ENCODE results near the gene LCP2.

Gene LCP2

DNA sequence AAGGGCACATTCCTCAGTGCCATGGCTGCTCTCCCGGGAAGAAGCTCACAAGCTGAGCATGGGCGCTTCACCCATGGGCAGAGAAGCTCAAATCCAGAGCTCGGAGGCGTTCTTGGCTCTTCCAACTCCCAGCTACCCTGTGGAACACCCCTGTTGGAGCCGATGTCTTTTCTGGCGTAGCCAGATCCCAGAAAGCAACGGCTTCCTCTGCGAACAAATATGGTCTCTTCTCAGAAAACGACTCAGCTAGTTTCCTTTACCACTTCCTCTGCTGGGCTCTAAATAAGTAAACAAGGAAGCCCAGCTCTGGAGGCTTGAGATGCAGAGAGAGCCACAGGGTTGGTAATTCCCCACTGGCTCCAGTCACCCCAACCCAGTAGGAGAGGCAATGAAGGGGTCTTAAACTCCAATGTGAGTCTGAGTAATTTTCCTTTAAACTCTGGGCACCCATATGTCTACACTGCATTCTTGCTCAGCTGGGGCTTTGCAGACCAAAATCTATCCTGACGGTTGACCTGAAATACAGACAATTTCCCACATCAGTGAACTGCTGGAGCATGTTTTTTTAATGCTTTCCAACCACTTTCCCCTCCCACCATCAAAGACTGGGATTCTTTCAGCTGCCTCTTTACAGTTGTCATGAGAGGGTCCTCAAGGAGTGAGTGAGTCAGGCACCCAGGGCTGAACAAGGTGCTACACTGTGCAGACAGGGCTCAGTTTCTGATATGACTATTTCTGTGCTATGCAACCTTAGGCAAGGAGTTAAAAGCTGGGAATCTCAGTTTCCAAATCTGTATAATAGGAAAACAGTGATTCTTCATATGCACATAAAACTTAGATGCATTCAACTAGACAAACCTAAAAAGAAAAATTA, at the start of gene LCP2:
TSS of gene LCP2 (minus strand) at position 189 of the 874 bp plus-strand sequence. CDS start at position 23, 166 bp downstream.
- DNase-seq: peak in 2 of 14 donors; percentile 28 to 30

DNA sequence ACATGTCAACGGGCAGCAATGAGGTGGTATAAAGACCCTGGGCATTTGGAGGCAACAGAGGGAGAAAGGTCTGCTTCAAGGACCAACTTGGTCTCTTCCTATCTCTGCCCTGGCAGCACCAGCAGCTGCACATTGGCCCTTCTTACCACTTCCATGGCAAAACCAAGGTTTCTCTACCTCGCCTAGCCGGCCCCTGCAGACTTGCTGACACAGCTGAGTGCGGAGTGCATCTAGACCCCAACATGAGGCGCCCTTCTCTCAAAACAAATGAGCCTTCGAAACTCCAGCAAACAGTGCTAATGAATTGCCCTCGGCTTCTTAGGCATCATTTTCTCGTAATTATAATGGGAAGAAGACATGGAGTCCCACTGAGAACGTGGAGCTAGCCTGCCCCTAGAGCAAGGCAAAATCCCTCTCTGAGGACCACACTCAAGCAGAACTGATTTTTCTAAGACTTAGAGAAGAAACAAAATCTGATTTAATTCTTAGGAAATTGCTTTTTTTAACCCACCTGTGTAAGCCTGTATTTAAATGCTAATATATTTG, 49.5 kb upstream of the LCP2 start:
- no peak for DNase-seq

DNA sequence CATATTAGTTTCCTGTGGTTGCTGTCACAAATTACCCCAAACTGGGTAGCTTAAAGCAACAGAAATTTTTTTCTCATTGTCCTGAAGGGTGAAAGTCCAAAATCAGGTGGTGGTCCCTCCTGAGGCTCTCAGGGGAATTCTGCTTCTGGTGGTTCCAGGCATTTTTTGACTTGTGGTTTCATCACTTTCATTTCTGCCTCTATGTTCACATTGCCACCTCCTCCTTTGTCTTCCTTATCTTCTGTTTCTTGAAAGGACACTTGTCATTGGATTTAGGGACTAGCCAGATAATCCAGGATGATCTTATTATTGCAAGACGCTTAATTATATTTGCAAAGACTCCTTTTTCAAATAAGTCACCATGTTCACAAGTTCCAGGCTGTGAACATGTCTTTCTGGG, 48.4 kb upstream of the LCP2 start:
- DNase-seq: no peak

DNA sequence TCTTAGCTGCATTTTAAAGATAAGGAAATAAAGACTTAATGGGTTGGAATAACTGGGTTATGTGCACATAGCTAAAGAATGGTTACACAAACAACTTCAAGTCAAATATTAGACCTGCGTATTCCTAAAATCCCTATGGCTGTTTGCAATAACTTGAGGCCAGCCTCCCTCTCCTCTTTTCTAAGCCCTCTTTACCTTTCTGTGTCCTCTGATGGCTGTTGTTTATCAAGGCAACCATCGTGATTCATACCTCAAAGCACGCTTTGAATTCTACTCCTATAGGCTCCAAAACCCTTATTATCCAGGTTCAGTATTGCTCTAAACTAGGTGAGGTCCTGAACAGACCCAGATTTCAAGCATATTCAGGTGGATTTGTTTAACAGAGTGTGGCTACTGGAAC, 45.6 kb upstream of the LCP2 start:
- no peak for DNase-seq

DNA sequence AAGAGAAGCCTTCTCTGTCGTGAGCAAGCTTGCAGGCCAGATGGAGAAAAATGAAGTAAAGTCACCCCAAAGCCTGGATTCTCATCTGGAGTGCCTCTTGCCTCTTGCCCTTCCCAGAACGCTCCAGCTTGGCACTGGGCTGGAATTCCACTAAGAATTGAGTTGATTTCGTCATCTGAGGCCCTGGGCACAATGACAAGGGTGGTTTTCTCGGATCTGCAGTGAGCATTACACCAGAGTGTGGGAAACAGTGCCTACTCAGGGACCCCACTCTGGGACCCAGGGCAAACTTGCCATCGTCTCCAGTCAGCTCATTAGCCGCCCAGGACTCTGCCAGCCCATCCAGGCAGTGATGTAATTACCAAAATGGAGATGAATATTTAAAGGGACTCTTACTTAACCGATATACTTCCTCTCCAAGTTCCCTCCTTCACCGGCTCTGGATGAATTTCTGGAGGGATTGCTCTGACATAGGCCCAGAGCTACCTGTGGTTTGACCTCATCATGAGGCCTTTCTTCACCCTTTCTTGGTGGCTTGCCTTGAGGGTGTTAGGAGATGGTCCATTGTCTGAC, 44.7 kb upstream of the LCP2 start:
- DNase-seq: peak in 1 of 14 donors; percentile 23

DNA sequence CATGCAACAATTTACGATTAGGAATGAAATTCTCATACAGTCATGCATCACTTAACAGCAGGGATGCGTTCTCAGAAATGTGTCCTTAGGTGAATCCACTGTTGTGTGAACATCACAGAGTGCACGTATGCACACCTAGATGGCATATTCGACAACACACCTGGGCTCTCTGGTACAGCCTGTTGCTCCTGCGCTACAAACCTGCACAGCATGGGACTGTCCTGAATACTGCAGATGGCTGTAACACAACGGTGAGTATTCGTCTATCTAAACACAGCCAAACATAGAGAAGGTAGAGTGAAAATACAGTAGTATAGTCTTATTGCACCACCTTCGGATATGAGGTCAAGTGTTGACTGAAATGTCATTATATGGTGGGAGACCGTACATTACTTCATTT, 44.0 kb upstream of the LCP2 start:
- DNase-seq: no peak

DNA sequence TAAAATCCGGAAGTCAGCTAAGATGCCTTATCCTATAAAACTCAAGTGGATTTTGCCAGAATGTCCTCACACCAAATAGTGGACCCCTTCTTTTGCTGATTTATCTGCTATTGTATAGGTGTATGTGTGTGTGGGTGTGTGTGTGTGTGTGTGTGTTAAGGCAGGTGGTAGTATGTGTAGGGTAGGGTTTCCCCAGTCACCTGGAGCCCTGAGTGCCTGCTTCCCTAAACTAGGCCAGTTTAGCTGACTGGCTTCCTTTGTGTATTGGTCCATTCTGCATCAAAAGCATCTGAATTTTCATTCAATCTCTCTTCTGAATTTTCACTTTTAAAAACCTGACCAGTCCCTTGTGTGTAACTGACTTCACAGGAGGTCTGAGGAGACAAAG, 42.2 kb upstream of the LCP2 start:
- DNase-seq: no peak

DNA sequence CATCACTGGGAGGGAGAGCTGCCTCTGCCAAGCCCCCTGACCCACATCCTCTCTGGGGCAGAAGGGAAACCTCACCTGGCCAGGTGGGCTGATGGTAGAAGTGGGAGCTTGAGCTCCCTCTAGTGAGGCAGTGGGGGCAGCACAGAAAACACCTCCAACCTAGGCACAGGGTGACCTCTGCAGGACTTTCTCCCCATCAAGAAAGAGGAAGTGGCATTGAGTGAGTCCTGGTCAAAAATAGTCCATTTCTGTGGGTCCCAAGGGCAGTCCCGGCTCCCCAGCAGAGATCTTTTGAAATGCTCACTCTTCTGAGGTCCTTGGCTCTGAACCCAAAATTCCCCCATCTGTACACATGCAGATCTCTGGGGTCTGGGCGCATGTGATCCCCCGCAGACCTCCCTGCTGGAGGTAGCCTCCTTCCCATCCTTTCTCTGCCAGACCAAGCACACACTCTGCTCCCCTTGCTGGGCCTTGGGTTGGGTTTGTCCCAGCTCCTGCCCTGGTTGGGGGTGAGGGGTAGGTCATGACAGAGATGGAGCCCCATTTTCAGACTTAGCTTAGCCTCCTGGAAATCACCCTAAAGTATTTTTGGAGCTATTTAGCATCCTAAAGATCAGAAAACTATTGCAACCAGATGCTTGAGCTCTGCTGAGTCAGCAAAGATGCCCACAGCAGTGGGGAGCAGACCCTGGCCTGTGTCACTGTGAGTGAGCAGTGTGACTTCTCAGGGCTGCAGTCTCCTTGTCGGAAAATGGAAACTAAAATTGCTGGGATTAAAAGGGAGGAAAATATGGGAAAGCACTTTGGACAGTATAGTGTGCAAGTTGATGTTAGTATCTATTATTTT, 41.6 kb upstream of the LCP2 start:
- no peak for DNase-seq

DNA sequence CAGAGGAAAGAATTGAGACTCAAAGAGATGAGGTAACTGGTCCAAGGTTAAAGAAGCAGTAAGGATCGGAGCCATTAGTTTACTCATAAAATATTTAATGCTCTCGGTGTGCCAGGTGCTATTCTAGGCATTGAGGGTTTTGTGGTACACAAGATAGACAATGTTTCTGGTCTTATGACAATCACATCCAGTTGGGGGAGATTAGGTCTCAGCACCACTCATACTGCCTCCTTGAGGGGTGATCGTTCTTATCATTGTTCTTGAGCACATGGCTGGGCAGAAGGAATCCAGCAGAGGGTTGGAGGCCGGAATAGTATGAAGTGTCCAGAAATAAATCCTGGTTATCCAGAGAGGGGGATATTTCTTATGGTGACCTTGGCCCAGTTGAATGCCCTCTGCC, 40.7 kb upstream of the LCP2 start:
- DNase-seq: no peak

DNA sequence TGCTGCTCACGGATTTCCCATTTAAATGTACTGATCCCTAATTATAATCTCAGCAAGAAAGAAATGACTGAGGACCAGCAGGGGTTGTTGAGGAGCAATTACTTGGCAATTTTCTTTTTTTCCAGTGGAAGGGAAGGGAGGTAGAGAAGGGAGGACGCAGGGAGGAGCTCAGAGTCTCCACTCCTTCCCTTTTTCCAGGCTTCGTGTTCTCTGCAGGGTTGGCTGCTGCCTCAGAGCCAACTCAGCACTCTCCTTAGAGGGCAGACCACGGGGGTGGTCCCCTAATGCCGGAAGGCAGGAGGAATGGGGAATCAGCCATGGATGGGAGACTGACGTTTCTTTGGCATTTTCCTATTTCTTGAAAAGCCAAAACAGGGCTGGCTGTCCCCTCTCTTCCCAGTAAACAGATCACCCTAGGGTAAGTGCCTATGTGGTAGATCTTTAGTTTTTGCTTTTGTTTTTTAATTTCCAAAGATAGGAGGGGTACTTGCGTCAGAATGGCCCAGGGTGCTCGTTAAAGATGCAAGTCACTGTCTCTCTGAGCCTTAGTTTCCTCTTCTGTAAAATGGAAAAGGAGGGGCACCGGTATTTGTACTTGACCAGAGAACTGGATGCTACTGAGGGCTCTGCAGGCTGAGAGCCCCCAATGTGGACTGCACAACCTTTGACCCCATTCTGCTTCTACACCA, 39.6 kb upstream of the LCP2 start:
- DNase-seq: no peak

DNA sequence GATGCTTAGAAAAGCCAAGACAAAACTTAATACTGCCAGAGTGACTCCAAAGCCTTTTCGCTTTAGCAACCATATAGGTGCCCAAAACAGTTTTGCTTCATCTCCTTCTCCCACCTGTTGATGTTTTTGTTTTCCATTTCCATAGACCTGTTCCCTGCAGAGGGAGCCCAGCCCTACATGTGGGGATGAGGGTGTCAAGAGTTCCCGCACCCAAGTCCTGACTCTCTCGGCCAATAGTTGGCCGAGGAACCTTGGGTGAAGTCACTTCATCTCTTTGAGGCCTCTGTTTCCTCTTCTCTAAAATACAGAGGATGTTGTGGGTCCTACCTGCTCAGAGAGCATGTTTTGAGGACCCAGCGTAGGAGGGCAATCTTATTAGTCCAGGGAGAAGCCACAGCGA, 38.5 kb upstream of the LCP2 start:
- no peak for DNase-seq

DNA sequence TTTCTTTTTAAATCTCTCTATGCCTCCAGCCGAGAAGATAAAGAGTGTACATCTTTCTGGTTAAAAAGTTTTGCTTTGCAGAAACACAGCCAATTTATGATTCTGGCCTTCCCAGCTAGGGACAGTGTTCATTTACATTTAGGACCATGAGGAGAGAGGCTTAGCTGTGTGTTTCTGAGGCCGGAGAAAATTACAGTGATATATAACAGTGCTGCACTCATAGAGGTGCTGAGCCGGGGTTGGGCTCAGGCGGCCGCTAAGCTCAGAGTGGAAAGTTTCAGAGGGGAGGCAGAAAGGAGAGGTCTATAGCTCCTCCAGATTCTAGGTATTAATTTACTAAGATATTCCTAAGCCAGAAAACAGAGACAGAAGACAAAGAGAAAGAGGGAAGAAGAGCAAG, 37.0 kb upstream of the LCP2 start:
- DNase-seq: no peak

DNA sequence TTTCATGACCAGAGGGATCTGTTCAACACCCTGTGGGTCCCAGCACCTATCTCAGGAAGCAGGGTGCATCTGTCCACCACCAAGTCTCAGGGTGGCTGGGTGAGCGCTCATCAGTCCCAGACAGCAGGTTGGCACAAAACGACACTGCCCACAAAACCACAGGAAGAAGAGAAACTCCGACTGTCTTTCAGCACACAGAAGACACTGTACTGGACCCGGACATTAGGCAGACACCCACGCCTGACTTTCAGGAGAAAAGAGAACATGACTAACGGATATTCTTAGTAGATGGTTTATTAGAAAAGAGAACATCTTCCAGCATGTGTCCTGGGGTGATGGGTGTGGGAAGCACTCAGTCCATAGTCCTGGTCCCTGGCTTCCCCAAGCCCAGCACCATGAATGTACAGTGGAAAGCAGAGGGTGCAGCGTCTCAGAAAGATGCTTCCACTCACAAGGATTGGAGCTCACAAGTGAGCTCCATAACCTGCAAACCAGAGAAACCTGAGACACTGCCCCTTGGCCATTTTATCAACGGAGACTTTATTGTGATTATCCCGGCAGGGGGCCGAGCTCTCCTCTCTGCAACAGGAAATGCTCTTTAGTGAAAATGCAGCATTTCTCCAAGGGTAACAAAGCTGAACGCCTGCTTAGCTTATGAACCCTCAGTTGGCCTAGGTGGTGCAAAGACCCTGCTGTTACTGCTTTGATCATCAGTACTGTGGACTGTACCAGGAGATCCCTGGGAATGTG, 35.8 kb upstream of the LCP2 start:
- peak in 5 of 14 donors; percentile 28 to 40 (median 28) for DNase-seq

DNA sequence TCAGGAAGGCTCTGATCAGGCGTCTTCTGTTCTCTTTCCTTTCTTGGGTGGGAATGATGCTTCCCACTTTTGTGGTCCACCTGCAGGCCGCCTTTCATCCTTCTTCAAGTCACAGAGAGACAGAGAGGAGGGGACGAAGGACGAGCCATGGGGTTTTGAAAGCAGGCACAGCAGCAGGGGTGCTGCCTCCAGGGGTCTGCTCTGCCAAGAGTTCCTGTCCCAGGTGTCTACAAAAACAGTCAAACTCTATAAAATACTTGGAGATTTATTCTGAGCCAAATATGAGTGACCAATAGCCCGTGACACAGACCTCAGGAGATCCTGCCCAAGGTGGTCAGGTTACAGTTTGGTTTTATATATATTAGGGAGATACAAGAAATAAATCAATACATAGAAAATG, 34.5 kb upstream of the LCP2 start:
- DNase-seq: no peak

DNA sequence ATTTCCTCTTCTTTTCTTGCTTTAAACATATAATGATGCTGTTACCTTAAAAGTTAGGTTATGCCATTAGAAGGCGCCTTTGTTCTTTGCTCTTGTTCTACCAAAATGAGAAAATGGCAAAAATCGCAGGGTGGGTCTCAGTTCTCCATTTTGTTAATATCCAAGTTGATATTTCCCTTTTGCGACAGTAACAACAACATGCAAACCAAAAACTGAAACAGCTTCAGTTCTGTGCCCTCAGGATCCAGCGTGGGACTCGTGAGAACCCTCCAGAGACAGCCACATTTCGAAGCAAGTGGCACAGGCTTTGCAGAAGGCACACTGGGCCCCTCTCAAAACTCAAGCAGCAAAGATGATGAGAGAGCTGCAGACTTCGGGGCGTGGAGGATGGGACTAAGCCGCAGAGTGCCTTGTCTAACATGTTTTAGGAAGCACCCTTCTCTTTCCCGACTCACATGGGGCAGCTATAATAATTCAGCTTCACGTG, 33.0 kb upstream of the LCP2 start:
- DNase-seq: no peak

DNA sequence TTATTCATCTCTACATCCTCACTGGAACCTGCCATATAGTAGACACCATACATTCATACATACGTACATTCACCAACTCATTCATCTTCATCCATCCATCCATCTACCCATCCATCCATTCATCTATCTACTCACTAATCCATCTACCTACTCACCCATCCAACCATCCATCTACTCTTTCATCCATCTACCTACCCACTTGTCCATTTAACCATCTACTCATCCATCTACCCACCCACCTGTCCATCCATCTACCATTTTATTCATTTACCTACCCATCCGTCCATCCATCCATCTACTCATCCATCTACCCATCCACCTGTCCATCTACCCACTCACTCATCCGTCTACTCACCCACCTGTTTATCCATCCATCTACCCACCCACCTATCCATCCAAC, 31.9 kb upstream of the LCP2 start:
- no peak for DNase-seq

DNA sequence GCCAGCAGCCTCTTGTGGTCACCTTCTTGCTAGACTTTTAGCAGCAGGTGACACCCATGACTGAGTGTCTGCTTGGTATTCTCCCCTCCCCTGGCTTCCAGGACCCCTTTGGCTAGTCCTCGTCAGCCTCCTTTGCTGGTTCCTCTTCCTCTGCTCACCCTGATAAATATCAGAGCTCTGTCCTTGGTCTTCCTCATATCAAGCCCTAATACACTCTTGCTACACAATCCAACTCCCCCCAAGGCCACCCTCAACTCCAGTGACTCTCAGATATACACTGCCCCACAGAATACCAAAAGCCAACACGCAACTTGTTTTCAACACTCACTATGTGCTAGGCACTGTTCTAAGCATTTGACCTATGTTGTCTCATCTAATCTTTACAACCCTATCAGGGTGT, 30.3 kb upstream of the LCP2 start:
- no peak for DNase-seq

DNA sequence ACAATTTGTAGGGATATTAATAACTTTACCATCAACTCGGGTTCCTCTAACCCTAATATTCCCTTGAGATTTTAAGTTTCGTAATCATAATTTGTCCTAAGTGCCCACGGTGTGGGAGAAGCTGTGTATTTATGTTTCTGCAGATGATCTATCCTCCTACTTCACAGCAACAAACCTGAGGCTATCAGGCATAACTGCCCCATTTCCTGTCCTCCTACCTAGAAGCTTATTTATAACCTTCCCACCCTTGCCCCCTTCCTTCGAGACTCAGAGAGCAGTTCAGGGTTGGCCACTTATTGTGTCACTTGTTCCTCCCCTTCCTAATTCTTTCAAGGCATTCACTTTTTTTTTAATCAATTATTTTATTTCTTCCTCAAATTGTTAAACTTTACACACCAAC, 29.6 kb upstream of the LCP2 start:
- no peak for DNase-seq

DNA sequence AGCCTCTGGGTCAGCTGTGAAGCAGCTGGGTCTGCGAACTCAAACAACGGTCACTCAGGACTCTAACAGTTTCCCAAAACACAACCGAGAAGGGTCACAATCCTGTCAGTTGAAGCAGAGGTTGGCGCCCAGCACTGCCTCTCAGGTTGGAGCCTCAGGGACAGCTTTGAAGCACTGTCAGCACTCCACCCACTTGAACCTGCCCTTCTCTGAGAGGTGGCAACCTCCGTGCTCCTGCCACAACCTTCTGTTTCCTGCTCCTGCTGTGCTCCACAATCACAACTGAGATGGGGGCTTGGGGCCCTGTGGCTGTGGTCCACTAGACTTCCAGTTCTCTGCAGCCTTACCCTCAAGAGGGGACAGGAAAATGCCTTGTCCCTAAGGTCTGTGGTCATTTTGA, 21.7 kb upstream of the LCP2 start:
- no peak for DNase-seq

DNA sequence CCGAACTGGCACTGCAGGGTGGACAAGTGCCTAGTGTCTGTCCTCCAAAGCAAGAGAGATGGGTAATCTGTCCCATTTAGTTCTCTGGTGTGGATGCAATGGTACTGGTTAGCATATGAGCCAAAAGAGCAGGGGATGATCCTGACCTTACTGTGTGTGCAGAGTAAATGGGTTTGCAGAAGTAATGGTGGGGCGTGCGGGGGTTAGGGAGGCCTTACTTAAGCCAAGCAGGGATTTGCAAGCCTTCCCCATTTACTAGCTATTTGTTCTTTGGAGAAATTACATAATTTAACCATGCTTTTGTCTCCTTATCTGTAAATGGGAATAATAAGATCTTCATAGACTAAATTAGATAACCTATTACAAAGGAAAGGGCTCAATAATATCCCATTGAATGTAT, 19.9 kb upstream of the LCP2 start:
- DNase-seq: no peak

DNA sequence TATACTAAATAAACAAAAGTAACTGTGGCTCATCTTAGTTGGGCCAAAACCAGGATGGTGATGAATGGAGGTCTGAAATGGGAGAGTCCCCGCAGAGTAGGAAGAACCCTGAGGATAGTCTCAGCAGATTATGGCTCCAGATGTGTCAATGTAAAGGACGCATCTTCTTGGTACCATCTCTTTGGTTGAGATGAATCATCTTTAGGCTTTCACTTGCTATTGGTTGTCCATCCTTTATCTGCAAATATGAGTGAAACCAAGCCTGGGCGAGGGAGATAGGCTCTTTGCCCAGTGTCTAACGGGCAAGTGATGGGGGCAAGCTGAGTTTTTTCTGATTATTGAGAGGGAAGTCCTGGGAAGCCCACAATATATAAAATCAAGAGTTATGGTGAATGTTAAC, 19.4 kb upstream of the LCP2 start:
- no peak for DNase-seq

DNA sequence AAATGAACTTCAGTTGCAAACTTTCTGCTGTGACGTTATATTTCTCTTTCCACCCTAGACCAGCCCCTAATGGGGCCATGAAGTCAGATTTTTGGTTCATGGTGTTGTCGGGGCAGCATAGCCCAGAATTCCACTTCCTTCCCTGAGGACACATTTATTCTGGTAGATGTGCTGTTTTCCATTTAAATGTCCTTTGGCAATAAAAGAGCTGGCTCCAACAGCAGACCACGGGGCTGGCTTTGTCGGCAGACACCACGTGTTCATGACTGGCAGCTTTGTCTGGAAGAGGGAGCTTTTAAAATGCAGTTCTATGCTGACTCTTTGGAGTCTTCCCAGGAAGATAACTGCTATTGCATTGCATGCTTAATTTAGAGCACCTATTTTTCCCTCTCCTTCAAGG, 17.6 kb upstream of the LCP2 start:
- peak; percentile 11 to 90 (median 76) for DNase-seq

Measured in C1 segment of cervical spinal cord (tissue), 14 donors.